Astrocyte of the cerebellum (primary cell): ENCODE data around the gene ACACB.

Source experiments
- DNase-seq: peaks from one replicate; pipeline ENCODE4 v3.0.0-alpha.2; 2011; ENCODE audit warnings: low read depth
- H3K4me3 ChIP-seq: 2 replicates; pipeline ENCODE4 v1.5.1; 2011; ENCODE audit warnings: mild to moderate bottlenecking, low read depth, low read length, moderate library complexity
- in situ Hi-C: cut with HindIII; loops from 2 replicates; pipeline ENCODE4 v1.10.0; 2017; ENCODE audit warnings: low sequenced_read_pairs
- TF ChIP-seq, protein P1 (sequence below): IDR thresholded peaks from 2 replicates; pipeline ENCODE4 v1.5.1; 2012; ENCODE audit warnings: low read length, low read depth, moderate library complexity, mild to moderate bottlenecking; ENCODE audit errors: missing control alignments

ACACB gene

DNA sequence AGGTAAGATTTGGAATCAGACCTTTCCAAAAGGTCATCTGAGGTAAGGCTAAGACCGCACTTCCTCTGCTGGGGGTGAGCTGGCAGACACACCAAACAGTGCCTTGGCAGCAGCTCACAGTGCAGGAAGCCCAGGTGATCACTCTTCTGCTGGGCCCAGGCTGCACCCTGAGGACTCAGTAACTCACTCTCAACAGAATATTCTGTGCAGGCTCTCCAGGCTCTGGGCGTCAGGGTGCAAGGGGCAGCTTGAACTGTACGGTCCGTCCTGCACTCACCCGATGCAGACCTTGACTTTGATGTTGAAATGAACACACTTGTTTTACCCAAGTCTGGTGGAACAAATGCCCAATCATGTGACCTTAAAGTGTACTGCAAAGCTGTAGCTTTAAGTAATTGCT lies 29.1 kb upstream of the ACACB start:
- H3K4me3 ChIP-seq: no peak overlapping the region
- no peak for DNase-seq
- in situ Hi-C loops: no loop called here
- TF ChIP-seq, protein P1, sequence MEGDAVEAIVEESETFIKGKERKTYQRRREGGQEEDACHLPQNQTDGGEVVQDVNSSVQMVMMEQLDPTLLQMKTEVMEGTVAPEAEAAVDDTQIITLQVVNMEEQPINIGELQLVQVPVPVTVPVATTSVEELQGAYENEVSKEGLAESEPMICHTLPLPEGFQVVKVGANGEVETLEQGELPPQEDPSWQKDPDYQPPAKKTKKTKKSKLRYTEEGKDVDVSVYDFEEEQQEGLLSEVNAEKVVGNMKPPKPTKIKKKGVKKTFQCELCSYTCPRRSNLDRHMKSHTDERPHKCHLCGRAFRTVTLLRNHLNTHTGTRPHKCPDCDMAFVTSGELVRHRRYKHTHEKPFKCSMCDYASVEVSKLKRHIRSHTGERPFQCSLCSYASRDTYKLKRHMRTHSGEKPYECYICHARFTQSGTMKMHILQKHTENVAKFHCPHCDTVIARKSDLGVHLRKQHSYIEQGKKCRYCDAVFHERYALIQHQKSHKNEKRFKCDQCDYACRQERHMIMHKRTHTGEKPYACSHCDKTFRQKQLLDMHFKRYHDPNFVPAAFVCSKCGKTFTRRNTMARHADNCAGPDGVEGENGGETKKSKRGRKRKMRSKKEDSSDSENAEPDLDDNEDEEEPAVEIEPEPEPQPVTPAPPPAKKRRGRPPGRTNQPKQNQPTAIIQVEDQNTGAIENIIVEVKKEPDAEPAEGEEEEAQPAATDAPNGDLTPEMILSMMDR: no peak

DNA sequence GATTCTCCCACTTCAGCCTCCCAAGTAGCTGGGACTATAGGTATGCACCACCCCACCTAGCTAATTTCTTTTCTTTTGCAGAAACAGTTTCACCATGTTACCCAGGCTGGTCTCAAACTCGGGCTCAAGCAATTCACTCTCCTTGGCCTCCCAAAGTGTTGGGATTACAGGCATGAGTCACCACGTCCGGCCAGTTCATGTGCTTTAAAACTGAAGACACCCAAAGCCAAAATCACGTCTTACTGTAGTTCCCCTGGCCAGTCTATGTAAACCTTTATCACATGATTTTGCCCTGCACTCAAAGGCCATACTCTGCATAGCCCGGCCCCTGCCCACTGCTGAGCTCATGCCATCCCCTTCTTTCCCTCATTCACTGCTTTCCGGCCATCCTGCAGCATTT lies 27.6 kb upstream of the ACACB start:
- in situ Hi-C loops: no loop called here
- TF ChIP-seq, protein P1: no peak
- no peak overlapping the region for H3K4me3 ChIP-seq
- DNase-seq: no peak

DNA sequence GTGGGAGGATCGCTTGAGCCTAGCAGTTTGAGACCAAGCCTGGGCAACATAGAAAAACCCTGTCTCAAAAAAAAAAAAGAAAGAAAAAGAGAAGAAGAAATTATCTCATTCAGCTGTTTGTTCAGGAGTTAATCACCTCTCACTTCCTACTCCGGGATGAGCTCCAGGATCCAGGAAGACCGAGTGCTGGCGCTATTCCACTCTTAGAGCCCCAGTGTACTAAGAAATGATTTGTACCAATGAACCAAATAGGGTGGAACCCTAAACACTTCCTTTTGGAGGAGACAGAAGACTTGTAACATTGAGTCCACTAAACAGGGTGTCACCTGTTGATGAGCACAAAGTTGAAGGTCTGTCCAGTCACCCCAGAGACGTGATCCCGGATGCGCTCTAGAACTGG lies 26.7 kb upstream of the ACACB start:
- in situ Hi-C loops: no loop called here
- TF ChIP-seq, protein P1: no peak
- DNase-seq: no peak
- H3K4me3 ChIP-seq: no peak overlapping the region

DNA sequence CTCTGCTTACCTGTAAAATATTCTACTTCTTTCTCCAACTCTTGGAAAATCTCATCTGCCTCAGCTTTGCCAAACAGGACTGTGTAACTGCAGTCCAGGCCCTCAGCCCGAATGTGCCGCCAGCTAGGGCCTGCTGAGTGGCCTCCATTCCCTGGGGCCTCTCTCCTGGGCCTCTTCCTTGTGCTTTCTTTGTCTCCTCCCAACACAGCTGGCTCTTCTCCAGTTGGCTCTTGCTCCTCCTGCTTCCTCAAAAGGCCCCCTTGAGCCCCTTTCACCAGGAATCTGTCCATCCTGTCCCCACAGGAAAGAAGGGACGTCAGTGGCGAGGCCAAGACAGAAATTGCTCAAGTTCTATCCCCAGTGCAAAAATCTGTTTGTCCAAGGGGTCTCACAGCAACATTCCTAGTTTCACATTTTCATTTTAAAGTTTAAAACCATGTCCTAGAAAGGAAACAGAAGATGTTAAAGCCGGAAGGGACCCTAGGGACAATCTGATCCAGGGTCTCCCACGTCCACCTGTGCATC lies 23.8 kb upstream of the ACACB start:
- DNase-seq: no peak

DNA sequence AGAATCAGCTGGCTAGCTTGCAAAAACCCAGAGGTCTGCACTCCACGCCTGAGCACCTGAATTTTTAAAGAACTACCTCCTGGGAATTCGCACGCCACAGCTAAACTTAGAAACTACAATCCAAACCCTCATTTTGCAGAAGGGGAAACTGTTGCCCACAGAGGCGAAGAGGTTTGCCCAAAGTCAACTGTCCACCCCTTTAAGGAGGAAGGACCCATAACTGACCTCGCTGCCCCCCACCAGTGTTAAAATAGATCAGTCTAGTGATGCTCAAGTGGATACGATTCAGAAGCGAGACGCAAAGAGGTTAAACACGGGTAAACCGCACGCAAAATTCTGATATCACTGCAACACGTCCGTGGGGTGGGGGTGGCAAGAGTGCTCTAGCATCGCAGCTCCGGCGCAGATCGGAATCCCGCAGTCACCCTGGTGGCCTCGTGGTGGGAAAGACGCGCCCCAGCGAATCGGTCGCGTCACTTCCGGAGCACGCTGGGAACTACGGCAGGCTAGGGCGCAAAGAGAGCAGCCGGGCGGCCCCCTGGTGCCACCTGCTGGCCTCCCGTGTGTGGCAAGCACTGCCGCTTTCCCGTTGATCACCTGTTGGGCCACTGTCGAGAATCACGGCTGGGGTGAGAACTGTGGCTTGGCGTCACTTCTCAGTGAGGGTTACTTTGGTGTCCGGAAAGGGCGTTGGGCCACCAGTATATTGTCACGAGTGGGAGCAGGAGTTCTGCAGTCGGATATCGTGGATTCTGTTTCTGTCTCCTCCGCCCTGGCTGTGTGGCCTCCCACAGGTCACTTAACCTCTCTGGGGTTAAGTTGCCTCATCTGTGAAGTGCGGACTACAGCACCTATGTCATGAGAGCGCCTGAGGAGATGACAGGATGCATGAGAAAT lies 23.1 kb upstream of the ACACB start, which contains the start of gene ALKBH2:
Gene ALKBH2 (minus strand): TSS at position 451 of the 897 bp plus-strand sequence. CDS start 686 bp downstream, outside the sequence.
- in situ Hi-C loops: no loop called here

More for the DNA sequence above, 23.8 kb upstream of the ACACB start:
- in situ Hi-C loops: no loop called here
- TF ChIP-seq, protein P1: no peak
- H3K4me3 ChIP-seq: peak overlapping the region; percentile 50

DNA sequence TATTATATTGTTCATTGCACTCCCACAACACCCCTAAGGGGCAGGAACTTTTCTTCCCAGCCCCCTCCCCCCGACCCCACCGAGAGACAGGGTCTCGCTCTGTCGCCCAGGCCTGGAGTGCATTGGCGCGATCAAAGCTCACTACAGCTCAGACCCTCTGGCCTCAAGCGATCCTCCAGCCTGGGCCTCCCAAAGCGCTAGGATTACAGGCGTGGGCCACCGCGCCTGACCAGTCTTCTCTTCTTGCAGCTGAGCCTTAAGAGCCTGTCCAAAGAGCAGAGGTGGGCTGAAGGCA lies 19.3 kb upstream of the ACACB start:
- no peak for DNase-seq
- peak overlapping the region; percentile 75 for H3K4me3 ChIP-seq
- in situ Hi-C loops: no loop called here
- TF ChIP-seq, protein P1: no peak

More for the DNA sequence above, 23.1 kb upstream of the ACACB start, which contains the start of gene ALKBH2:
- TF ChIP-seq, protein P1: peak; percentile 98
- DNase-seq: peak; percentile 62
- H3K4me3 ChIP-seq: peak within 1 kb of the TSS; percentile 50
